ENCODE data around the gene RCN2. TPM values are rescaled to one million over a fixed set of nuclear protein-coding genes. Genes with fewer than 3 reads are reported as not detected.

RCN2 gene
- total RNA-seq, 1 experiment from 2014 or later = 132 TPM

DNA sequence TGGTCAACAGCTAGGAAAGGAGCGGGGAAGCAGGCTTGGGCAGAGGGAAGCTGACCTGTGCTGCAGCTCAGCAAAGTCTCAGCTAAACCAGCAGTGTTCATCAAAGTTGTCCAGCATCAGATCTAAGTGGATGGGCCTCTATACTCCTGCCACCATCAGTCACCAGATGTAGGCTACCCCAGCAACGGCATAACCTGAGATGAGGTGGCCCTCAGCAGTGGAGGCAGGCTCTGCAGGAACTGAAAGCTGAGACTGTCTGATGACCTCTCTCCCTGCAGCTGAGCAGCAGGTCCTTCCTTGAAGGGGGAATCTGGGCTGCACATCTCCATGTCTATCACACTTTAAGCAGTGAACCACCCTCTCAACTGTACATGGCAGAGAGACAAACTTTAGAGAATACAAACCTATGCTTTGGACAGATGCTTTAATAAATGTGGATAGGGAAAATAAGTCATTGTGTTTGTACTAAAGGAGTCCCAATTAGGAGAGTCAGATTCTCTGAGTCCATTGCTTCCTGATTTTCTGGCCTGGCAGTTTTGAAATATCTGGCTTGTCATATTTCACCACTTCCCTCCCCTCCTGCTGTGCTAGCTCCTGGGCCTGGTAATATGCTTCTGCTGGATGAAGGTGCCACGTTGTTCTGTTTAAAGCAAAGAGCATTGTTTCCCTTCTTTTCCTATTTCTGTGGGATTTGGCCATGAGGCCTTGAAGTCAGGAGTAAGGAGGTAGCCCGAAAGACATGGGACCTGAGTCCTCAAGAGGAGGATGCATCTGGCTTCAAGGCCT, 52.2 kb downstream of the RCN2 start:
- DNase-seq (ENCODE audit: low read depth, low spot score) = peak; percentile 55
- in situ Hi-C loops (cut with HindIII; ENCODE audit: low pct_unique_long_range_greater_than_20kb, low sequenced_read_pairs) = no loop called here

DNA sequence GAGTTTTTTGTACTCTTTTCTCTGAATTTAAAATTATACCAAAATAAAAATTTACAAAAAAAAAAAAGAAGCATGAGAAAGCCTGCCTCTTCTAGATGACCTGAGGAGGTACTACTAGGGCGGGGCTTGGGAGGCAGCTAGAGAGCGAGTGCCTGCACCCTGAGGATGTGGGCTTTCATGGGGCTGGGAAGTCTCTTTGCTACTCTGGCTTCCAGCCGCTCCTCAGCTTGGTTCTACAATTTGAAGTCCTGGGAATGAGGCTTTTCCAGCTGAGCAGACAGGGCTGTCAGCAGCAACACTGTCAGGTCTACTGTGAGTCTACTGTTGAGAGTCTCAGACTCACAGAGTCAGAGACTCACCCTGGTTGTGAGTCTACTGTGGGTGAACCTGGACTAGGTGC, 55.2 kb downstream of the RCN2 start:
- in situ Hi-C loops (cut with HindIII; ENCODE audit: low pct_unique_long_range_greater_than_20kb, low sequenced_read_pairs) = no loop called here
- DNase-seq (ENCODE audit: low read depth, low spot score) = no peak

GRCh38 chr15:76987276-76987675, 55.7 kb downstream of the RCN2 start:
- DNase-seq (ENCODE audit: low read depth, low spot score) = no peak
- in situ Hi-C loops (cut with HindIII; ENCODE audit: low pct_unique_long_range_greater_than_20kb, low sequenced_read_pairs) = no loop called here

DNA sequence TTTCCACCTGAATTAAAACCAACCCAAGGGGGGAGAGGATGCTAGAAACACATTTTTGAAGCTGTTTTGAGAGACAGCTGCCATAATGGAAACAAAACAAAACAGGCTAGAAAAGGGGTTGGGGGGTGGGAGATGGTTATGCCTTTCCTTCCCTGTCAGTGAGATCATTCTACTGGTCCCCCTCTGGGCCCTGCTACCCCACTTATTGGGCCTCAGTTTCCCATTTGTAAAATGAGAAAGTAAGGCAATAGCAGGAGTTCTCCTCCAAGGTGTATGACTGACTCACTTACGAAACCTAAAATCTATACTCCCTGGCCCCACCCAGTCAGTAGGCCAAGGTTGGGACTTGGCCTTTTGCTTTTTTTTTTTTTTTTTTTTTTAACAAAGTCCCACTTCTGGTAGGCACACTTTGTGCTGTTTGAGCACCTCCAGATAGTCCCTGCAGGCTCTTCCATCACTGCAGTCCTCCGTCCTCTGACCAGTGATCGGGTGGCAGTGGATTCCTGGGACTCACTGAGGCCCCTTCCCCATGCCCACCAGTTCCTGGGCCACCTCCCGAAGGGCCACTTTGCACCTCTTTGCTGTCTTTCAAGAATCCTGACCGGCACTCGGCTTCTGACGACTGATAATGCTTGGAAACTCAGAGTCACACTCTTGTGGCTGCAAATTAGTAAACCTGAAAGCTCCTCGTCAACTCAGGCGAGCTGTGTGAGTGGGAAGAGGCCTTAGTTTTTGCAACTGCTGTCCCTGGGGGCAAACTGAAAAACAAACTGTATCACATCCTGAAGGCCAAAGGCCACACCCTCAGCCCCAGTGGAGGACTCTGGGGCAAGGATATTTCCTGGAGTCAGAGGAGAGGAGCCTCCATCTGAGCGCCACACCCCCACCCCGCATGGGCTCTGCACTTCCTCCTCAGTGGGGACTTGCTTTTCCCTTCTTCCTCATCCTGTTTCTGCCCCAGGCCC, 56.6 kb downstream of the RCN2 start:
- no peak for DNase-seq (ENCODE audit: low read depth, low spot score)
- in situ Hi-C loops (cut with HindIII; ENCODE audit: low pct_unique_long_range_greater_than_20kb, low sequenced_read_pairs) = no loop called here

DNA sequence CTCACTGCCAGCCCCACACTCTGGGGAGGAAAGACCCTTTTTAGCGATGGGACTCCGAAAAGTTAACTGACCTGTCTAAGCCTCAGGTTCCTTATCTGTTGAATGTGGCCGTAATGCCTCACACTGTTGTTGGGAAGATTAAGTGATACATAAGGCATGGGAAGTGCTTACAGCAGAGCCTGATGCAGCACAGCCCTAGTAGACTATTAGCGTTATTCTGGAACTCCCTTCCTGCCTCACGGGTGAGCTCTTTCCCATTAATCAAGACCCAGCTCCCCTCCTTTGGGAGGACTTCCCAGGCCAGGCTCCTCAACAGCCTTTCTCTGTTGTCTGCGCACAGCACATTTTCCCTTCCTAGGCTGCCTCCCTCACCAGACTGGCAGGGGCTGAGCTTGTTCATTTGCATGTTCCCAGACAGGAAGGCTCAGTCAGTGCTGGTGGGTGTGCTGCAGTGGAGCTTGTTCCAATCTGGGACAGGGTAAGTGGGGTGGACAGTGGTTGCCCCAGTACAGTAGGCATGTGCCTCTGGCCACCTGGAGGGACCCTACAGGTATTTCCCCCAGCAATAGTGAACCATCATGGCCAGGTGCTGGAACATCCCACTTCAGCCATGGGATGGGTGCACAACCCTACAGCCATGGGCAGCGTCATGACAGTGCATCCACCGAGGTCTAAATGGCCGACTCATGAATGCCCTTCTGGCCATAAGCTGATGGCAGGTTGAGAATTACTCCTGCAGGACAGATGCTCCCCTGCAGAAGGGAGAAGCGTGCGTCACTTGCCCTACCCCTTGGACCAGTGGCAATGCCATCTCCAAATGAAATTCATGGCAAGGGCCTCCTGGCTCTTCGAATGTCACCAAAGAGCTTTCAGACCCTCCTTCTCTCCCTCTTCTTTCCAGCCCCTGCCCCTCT, 57.6 kb downstream of the RCN2 start:
- DNase-seq (ENCODE audit: low read depth, low spot score) = no peak
- in situ Hi-C loops (cut with HindIII; ENCODE audit: low pct_unique_long_range_greater_than_20kb, low sequenced_read_pairs) = no loop called here

DNA sequence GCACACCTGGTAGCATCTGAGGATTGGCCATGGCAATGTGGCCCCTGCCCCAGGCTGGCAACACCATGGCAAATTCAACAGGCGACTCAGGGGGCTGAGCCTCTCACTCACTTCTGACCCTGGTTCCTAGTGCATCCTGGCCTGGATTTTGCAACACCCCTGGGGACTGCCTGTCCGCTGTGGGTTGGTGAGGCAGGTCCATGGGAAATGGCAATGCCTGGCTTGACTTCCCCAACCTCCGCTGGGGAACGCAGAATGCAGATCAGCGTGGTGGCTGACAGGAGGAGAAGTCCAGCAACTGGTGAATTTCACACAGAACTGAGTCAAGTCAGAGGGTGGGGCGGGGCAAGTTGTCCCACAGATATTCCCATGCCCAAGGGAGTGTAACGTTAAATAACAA, 59.5 kb downstream of the RCN2 start:
- in situ Hi-C loops (cut with HindIII; ENCODE audit: low pct_unique_long_range_greater_than_20kb, low sequenced_read_pairs) = no loop called here
- DNase-seq (ENCODE audit: low read depth, low spot score) = no peak

DNA sequence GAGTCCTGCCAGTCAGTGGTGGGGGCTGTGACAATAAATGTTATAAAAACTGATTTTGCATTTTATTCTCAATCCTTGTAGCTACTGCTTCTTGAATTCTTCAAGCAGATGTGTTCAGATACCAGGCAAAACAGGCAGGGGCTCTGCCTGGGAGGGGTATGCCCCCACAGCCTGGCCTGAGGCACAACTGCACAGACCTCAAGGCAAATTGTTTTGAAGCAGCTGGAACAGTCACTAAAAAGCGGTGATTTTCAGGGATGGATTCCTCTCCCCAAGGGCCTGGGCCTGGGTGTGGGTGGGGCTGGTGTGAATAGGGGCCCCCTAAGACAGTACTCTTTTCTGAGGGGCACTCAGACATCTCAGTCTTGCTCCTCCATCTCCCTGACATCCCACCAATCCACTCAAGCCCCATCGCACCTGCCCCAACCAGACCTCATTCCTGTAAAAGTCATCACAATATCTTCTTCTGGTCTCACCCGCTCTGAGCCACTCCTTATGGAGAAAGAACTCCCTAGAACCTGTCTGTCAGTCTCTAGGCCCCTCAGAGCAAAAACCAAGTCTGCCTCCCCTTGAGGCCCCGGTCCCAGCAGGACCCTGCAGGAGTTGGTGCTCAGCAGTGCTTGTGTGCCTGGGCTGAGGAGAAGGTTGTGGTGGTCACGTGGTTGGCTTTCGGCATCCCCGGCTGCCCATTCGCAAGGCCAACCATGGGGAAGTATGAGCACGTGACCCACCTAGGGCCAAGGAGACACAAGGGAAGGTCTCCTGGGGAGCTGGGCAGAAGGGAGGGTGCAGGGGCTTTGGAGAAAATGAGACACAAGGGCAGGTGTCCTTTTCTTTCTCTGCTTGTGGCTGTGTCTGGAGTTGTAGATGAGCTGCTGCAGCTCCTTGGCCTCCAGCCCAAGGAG, 60.4 kb downstream of the RCN2 start:
- in situ Hi-C loops (cut with HindIII; ENCODE audit: low pct_unique_long_range_greater_than_20kb, low sequenced_read_pairs) = no loop called here
- no peak for DNase-seq (ENCODE audit: low read depth, low spot score)

DNA sequence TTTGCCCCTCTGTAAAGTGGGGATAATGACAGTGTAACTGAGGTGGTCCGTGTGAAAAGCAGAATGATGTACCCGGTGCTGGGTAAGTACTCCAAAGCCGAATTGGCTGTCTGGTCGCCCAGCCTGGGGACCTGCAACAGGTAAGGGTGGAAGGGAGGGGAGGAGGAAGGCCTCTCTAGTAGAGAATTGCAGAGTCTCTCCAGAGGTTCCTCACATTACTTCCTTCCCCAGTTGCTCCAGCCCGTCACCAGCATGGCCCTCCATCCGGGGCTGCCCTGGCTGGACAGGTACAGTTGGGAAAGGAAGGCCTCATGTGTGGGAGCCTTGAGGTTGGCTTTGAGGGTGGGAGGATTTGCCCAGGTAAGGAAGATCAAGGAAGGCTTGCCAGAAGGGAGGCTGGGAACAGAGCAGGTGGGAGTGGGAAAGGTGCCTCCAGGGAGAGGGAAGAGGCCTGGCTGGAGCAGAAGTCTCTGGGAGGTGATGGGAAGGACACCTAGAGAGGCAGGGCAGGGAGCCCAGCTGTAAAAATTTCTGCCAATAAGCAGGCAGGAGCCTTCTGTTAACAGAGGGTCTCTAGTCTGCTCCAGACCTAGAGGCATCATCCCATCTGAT, 61.7 kb downstream of the RCN2 start:
- in situ Hi-C loops (cut with HindIII; ENCODE audit: low pct_unique_long_range_greater_than_20kb, low sequenced_read_pairs) = no loop called here
- no peak for DNase-seq (ENCODE audit: low read depth, low spot score)

DNA sequence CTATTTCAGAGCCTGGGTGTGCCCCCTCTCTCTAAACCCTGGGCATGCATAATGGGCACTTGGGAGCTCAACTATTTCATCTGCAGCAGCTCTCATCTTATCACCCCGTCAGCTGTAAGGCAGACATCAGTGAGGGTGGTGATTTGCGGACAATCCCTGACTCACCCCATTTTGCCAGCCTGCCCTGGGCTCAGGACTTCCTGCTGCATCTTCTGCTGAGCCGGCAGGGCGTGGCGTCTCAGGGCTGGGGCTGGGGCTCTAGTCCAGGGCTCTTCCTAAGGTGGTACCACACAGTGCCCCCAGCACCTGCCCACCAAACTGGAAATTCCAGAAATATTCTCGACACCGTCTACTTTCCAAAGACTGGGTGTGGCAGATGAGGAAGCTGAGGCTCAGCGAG, 62.5 kb downstream of the RCN2 start:
- in situ Hi-C loops (cut with HindIII; ENCODE audit: low pct_unique_long_range_greater_than_20kb, low sequenced_read_pairs) = no loop called here
- DNase-seq (ENCODE audit: low read depth, low spot score) = no peak

DNA sequence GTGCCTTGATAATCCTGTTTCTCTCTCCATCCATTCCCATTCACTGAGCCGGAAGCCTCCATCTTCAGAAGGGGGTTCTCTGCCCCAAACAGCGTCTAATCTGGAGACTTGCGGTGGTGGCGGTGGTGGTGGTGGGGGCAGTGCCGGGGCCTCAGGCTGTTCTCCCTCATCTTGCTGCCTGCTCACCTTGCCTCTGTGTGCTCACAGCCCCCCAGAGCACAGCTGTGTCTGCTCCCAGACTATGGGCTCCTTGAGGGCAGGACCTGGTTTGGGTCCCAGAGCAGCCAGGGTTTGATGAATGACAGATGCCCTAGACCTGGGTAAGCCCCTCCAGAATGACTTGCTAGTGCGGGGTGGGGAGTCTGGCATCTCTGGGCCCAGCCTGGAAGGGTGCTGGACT, 62.9 kb downstream of the RCN2 start:
- in situ Hi-C loops (cut with HindIII; ENCODE audit: low pct_unique_long_range_greater_than_20kb, low sequenced_read_pairs) = no loop called here
- no peak for DNase-seq (ENCODE audit: low read depth, low spot score)

- in situ Hi-C loops (cut with HindIII; ENCODE audit: low pct_unique_long_range_greater_than_20kb, low sequenced_read_pairs) = no loop called here
- DNase-seq (ENCODE audit: low read depth, low spot score) = no peak
These were observed 63.7 kb downstream of the RCN2 start, which contains the start of gene PSTPIP1 for GRCh38 chr15:76994971-76995945. PSTPIP1 (plus strand) TSS chr15:76995126; CDS start chr15:76995574, 448 bp downstream.

- in situ Hi-C loops (cut with HindIII; ENCODE audit: low pct_unique_long_range_greater_than_20kb, low sequenced_read_pairs) = no loop called here
- DNase-seq (ENCODE audit: low read depth, low spot score) = no peak
These were observed 64.6 kb downstream of the RCN2 start for GRCh38 chr15:76996076-76996525.

DNA sequence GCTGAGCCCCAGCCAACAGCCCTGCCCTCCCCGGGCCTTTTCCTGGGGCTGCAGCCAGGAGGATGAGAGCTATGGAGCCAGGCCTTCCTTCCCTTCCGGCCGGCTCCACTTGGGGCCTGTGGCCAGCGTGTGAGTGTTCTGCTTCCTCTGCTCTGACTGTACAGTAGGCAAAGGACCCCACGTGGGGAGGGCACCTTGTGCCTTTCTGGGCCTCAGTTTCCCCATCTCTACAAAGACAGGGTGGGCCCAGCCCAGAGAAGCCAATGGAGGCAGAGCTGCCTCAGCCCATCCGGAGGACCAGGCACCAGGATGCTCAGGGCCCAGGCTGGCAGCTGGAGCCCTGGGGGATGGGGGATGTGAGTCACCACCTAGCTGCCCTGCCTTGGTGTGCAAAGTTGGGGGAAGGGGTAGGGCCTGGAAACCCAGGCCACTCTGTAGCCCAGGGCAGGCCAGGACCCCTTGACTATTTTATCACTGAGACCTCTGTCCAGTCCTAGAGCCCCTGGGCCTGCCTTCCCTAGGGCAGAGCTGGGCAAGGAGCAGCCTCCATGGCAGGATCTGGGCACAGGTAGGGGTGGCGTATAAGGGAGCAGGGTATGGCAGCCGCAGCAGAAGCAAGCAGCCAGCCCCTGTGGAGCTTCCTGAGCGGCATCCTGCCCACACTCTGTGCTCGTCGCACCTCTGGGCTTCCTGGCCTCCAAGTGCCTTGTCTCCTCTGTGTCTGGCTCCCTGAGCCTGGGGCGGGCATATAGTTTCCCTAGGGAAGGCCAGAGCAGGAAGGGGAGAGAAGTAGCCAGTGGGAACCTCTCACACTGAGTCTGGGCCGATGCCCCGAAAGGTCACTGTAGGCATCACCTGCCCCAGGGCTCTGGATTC, 65.2 kb downstream of the RCN2 start:
- in situ Hi-C loops (cut with HindIII; ENCODE audit: low pct_unique_long_range_greater_than_20kb, low sequenced_read_pairs) = no loop called here
- no peak for DNase-seq (ENCODE audit: low read depth, low spot score)

DNA sequence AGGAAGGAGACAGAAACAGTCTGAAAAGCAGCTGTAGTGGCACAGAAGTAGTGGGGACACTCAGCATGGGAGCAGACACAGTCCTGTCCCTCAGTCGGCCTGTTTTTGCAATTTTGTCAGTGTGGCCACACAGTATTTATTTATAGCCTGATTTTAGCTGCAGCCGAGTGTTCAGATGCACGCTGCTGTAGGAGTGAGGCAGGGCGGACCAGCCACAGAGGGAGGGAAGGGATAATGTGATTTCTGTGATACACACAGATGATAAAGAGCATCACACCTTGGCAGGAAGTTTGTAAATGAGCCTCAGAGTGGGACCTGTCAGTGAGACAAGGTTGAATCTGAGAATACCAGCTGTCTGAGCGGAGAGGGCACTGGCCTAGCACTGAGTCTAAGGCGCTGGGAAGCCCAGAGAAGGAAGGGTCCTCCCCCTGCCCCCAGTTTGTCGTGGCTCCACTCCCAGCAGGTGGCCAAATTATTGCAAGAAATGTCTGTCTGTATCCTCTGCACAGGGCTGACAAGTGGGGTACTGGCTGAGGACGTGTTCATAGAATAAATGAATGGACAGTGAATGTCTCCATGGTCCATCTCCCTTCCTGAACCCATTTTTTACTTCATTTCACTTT, 67.2 kb downstream of the RCN2 start:
- DNase-seq (ENCODE audit: low read depth, low spot score) = no peak
- in situ Hi-C loops (cut with HindIII; ENCODE audit: low pct_unique_long_range_greater_than_20kb, low sequenced_read_pairs) = no loop called here
